Mesothelial cell of epicardium (in vitro differentiated cells): ENCODE measurements around the gene GIPC1. TPM values are rescaled to one million over a fixed set of nuclear protein-coding genes. Genes with fewer than 3 reads are reported as not detected.
A peak's percentile ranks its signal among the peaks of the same experiment; 100 is the strongest.

ENCODE experiments used
- DNase-seq, 2 experiments: peaks; one replicate each; pipeline ENCODE4 v3.0.0; 2021; ENCODE audit warnings: low spot score in 2 of 2; ENCODE audit not compliant: unreplicated experiment in 2 of 2
- H3K27ac Mint-ChIP-seq: 2 replicates; pipeline ENCODE4 v1.8.0; 2021; ENCODE audit warnings: mixed read lengths
- H3K27me3 Mint-ChIP-seq: 2 replicates; pipeline ENCODE4 v1.8.0; 2021; ENCODE audit warnings: low read depth, mixed read lengths
- H3K36me3 Mint-ChIP-seq: 2 replicates; pipeline ENCODE4 v1.8.0; 2021; ENCODE audit warnings: mixed read lengths
- H3K4me1 Mint-ChIP-seq: 2 replicates; pipeline ENCODE4 v1.8.0; 2021; ENCODE audit warnings: mixed read lengths
- H3K4me3 Mint-ChIP-seq: 2 replicates; pipeline ENCODE4 v1.8.0; 2021; ENCODE audit warnings: mild to moderate bottlenecking, moderate library complexity, mixed read lengths
- H3K9me3 Mint-ChIP-seq: 2 replicates; pipeline ENCODE4 v1.8.0; 2021; ENCODE audit warnings: mixed read lengths
- total RNA-seq: library from RNA; stranded (reverse); gene quantifications from 3 replicates; pipeline ENCODE4 v1.2.1, GENCODE V29; 2021
- TF ChIP-seq, protein P1 (sequence below): fragments of 200-600 bp; sonication (generic); IDR thresholded peaks from one replicate; pipeline ENCODE4 v1.5.0; 2021; ENCODE audit warnings: antibody characterized with exemption; ENCODE audit not compliant: unreplicated experiment

Gene GIPC1
- total RNA-seq, 1 donor from 2014 or later: 108 TPM

- H3K4me1 Mint-ChIP-seq: peaks cover 32% of the 10 kb centered on the region
- H3K9me3 Mint-ChIP-seq: no peaks in the 10 kb centered on the region
- no peak overlapping the region for H3K27ac Mint-ChIP-seq
- peak in 1 of 2 experiments; percentile 81 for DNase-seq
- H3K27me3 Mint-ChIP-seq: no peaks in the 10 kb centered on the region
- H3K4me3 Mint-ChIP-seq: no peak overlapping the region
- peaks cover 13% of the 10 kb centered on the region for H3K36me3 Mint-ChIP-seq
- TF ChIP-seq, protein P1, sequence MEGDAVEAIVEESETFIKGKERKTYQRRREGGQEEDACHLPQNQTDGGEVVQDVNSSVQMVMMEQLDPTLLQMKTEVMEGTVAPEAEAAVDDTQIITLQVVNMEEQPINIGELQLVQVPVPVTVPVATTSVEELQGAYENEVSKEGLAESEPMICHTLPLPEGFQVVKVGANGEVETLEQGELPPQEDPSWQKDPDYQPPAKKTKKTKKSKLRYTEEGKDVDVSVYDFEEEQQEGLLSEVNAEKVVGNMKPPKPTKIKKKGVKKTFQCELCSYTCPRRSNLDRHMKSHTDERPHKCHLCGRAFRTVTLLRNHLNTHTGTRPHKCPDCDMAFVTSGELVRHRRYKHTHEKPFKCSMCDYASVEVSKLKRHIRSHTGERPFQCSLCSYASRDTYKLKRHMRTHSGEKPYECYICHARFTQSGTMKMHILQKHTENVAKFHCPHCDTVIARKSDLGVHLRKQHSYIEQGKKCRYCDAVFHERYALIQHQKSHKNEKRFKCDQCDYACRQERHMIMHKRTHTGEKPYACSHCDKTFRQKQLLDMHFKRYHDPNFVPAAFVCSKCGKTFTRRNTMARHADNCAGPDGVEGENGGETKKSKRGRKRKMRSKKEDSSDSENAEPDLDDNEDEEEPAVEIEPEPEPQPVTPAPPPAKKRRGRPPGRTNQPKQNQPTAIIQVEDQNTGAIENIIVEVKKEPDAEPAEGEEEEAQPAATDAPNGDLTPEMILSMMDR: peak; percentile 91
Measured at GRCh38 chr19:14479975-14480699, 15.8 kb downstream of the GIPC1 start.

DNA sequence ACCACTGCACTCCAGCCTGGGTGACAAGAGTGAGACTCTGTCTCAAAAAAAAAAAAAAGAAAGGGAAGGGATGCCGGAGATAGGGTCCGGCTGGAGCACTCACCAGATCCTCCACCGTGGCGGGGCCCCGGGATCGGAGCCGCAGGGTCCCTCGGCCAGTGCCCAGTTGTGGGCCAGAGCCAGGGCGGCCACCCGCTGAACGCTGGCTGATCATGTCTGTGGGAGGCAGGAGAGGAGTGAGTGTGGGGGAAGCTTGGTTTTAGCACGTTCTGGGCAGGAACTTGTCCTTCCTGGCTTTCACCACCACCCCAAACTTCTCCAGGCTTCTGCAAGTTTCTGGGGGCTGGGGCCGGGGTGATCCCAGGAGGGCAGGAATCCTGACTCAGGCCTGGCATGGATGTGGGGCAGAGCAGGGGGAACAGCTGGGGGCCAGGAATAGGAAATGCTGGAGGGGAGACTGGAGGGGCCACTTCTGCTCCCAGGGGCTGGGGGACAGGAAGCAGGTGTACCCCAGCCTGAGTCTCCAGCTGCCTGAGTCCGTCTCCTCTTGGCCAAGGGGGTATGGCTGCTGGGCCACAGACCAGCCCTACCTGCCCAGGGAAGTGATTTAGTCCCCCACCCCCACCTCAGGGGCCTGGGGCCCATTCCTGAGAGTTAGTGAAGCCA lies 16.5 kb downstream of the GIPC1 start:
- Mint-ChIP-seq H3K4me1 (peaks cover 38% of the 10 kb centered on the region), H3K36me3 (peaks cover 13% of the 10 kb centered on the region), H3K9me3 (no peaks in the 10 kb centered on the region), H3K4me3 (no peak overlapping the region), H3K27ac (no peak overlapping the region), H3K27me3 (no peaks in the 10 kb centered on the region)
- TF ChIP-seq, protein P1: no peak
- DNase-seq: no peak

GRCh38 chr19:14478113-14478545 lies 17.8 kb downstream of the GIPC1 start:
- TF ChIP-seq, protein P1: no peak
- Mint-ChIP-seq H3K36me3 (peaks cover 11% of the 10 kb centered on the region), H3K27me3 (no peaks in the 10 kb centered on the region), H3K27ac (peak overlapping the region; percentile 94), H3K4me1 (peaks cover 40% of the 10 kb centered on the region), H3K4me3 (no peak overlapping the region), H3K9me3 (no peaks in the 10 kb centered on the region)
- DNase-seq: no peak

DNA sequence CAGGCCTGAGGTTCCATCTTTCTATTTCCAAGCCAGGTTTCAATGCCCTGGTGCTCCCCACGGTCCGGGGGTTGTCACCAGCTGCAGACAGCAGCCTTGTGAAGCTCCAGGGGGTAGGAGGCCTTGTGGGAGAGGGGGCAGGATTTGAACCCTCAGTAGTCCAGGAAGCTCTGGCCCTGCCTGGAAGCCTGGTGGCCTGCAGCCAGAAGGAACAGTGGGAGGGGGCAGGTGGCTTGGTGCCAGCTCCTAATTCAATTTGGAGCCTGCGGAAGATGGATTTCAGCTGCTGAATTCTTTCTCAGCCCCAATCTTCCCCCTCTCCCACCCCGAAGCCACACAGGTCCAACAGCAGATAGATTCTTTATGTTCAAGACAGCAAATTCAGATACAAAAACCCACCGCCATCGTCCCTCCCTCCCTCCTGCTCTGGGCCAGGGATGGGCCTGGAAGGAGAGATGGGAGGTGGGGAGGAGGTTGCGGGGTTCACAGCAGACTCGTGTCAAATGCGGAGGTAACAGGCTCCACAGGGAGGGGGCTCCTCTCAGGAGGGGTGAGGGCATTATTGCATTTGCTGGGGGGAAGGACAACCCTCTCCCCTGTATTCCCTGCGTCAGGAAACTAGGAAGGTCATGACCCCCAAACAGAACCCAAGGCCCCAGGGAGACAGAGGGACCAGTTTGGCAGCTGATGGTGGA lies 18.4 kb downstream of the GIPC1 start:
- Mint-ChIP-seq H3K4me3 (peak overlapping the region; percentile 53), H3K4me1 (peaks cover 44% of the 10 kb centered on the region), H3K9me3 (no peaks in the 10 kb centered on the region), H3K27me3 (no peaks in the 10 kb centered on the region), H3K27ac (peak overlapping the region; percentile 94), H3K36me3 (peaks cover 11% of the 10 kb centered on the region)
- TF ChIP-seq, protein P1: no peak
- DNase-seq: peak in 1 of 2 experiments; percentile 77

DNA sequence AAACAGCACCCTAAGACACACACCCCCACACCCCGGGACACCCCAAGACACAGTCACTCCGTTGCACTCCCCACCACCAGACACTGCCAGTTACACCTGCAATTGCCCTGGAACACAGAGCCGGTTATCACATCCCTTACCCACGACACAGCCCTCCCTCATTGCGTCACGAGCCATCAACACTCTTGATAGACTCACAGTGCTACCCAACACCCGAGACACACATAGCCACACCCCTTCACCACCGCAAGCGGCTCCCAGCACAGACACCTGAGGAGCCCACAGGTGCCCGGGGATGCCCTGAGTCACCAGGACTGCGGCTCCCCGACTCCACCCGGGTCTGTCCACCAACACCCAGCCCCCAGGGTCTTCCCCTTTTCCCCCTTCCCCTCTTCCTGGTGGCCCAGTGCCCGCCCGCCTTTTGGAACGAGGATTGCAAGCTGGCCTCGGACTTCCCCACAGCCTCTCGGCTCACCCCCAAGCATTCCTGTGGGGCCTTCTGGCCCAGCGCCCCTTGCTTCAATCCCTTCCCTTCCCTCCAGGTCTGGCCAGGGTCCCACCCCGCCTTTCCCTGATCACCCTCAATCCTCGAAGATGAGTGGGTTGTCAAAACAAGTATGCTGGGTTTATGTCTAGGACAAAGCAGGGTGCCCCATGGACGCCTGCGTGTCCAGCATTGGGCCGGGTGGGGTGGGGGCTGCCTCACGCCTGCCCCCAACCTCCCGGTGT lies 19.1 kb downstream of the GIPC1 start:
- Mint-ChIP-seq H3K36me3 (peaks cover 7% of the 10 kb centered on the region), H3K9me3 (no peaks in the 10 kb centered on the region)

More for the DNA sequence above, 19.1 kb downstream of the GIPC1 start:
- H3K4me3 Mint-ChIP-seq: peak overlapping the region; percentile 13
- TF ChIP-seq, protein P1: no peak
- DNase-seq: no peak
- H3K27ac Mint-ChIP-seq: peak overlapping the region; percentile 94
- no peaks in the 10 kb centered on the region for H3K27me3 Mint-ChIP-seq
- peaks cover 44% of the 10 kb centered on the region for H3K4me1 Mint-ChIP-seq
